Muscle of arm (tissue), 12 donors: Measurements from ENCODE around the gene LAMP5. TPM values are rescaled to one million over a fixed set of nuclear protein-coding genes. Genes with fewer than 3 reads are reported as not detected.

Experiments
- DNase-seq: peaks from one replicate; pipeline ENCODE4 v3.0.0-alpha.2; 2013
- polyA plus RNA-seq, 12 donors: library from polyadenylated mRNA; unstranded; fragments of 120-200 nt; gene quantifications; one replicate each; pipeline ENCODE4 v1.2.1, GENCODE V29; 2013; ENCODE audit not compliant: insufficient read length in 12 of 12

Gene LAMP5
- polyA plus RNA-seq, 12 donors, result 0.15 to 1.6 (median 0.34) TPM; not detected in 2

- DNase-seq, result no peak
Observed at GRCh38 chr20:9499126-9499899, 15.1 kb upstream of the LAMP5 start.

GRCh38 chr20:9500121-9500520 is 14.3 kb upstream of the LAMP5 start:
- DNase-seq, result no peak

- DNase-seq, result no peak
Observed at GRCh38 chr20:9501473-9501872, 12.9 kb upstream of the LAMP5 start.

GRCh38 chr20:9503526-9504245 is 10.7 kb upstream of the LAMP5 start:
- DNase-seq, result no peak

- DNase-seq, result no peak
Observed at GRCh38 chr20:9506280-9506821, 8.0 kb upstream of the LAMP5 start.

- no peak for DNase-seq
Observed at GRCh38 chr20:9506964-9507369, 7.4 kb upstream of the LAMP5 start.

- no peak for DNase-seq
Observed at GRCh38 chr20:9507544-9508239, 6.7 kb upstream of the LAMP5 start.

- no peak for DNase-seq
Observed at GRCh38 chr20:9508240-9508661, 6.1 kb upstream of the LAMP5 start.

- no peak for DNase-seq
Observed at GRCh38 chr20:9508696-9509178, 5.7 kb upstream of the LAMP5 start.

GRCh38 chr20:9509246-9509645 is 5.1 kb upstream of the LAMP5 start:
- no peak for DNase-seq

- DNase-seq, result no peak
Observed at GRCh38 chr20:9510911-9511310, 3.5 kb upstream of the LAMP5 start.

GRCh38 chr20:9514072-9514460 is 324 bp upstream of the LAMP5 start:
- no peak for DNase-seq

- no peak for DNase-seq
Observed at GRCh38 chr20:9515214-9515585, 810 bp downstream of the LAMP5 start.

GRCh38 chr20:9515741-9516233 is 1.4 kb downstream of the LAMP5 start:
- no peak for DNase-seq

- DNase-seq, result no peak
Observed at GRCh38 chr20:9516234-9516871, 2.0 kb downstream of the LAMP5 start.

- DNase-seq, result no peak
Observed at GRCh38 chr20:9517297-9518162, 3.1 kb downstream of the LAMP5 start.

- no peak for DNase-seq
Observed at GRCh38 chr20:9518576-9519175, 4.3 kb downstream of the LAMP5 start.

- no peak for DNase-seq
Observed at GRCh38 chr20:9520086-9520485, 5.7 kb downstream of the LAMP5 start.

- no peak for DNase-seq
Observed at GRCh38 chr20:9523636-9524035, 9.2 kb downstream of the LAMP5 start.

GRCh38 chr20:9531581-9531980 is 17.2 kb downstream of the LAMP5 start:
- DNase-seq, result no peak
